ENCODE results near the gene FAM124A. TPM values are rescaled to one million over a fixed set of nuclear protein-coding genes. Genes with fewer than 3 reads are reported as not detected.

FAM124A gene
- total and polyA plus RNA-seq, 10 of the 15 experiments (the other 5 are each of a cell fraction or from before 2014, with no cell fraction given), result not detected

DNA sequence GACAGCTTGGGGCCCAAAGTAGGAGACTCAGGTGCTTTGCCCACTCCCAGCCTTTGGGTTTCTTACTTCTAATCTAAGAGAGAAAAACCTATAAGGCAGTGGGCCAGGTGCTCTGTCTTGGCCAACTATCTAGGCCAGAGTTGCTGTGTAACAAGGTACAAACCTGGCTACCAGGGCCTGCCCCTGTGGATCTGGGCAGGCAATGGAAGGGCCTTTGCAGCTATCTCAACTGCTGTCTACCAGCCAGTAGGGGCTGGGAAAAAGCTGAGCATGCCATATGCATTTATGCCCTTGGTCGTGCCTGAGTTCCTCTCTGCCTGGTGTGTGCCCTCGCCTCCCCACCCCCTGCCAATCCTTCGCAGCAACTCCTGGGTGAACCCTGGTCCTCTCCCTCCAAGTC lies 100.6 kb downstream of the FAM124A start:
- Histone ChIP-seq H3K4me2 (ENCODE audit: control insufficient read depth, insufficient read depth) (no peak overlapping the region), H3K79me2 (ENCODE audit: control insufficient read depth, insufficient read depth, low read length) (no peaks in the 10 kb centered on the region), H3K9ac (ENCODE audit: control insufficient read depth, insufficient read depth, low read length) (no peak overlapping the region), H2AFZ (ENCODE audit: control insufficient read depth, low read depth, low read length) (no peak overlapping the region), H3K4me1 (ENCODE audit: control insufficient read depth, insufficient read depth, low read length) (peaks cover 6% of the 10 kb centered on the region; the same call in 1 of the 2 replicates), H3K27ac (ENCODE audit: control insufficient read depth, insufficient read depth) (no peak overlapping the region), H3K36me3 (ENCODE audit: control insufficient read depth in 2 of 2, insufficient read depth in 2 of 2, low read length in 1 of 2) (no peaks in the 10 kb centered on the region), H3K4me3 (no peak overlapping the region), H4K20me1 (ENCODE audit: control insufficient read depth, insufficient read depth) (no peaks in the 10 kb centered on the region), H3K27me3 (replicated peaks in 1 of 2; ENCODE audit: control insufficient read depth in 2 of 2, insufficient read depth in 2 of 2, low read length in 1 of 2) (no peaks in the 10 kb centered on the region), H3K9me3 (replicated peaks; ENCODE audit: control insufficient read depth, insufficient read depth, low read length) (no peaks in the 10 kb centered on the region)
- 81% methylated on average over 3 of the region's 3 CpGs for WGBS (ENCODE audit: insufficient coverage, insufficient replicate concordance, low lambda C conversion rate, missing lambda C conversion rate)
- ChIA-PET CTCF (interaction anchor here (0.7 to 1.3 kb wide), 2 partner anchors 10 to 198 kb away, joined by 3 read pairs; no protein-coding TSS in a partner anchor), SMC1A (ENCODE audit: uncharacterized antibody, unreplicated experiment) (interaction anchor here (0.9 to 1.7 kb wide), 3 partner anchors 11 to 198 kb away, joined by 3 read pairs; no protein-coding TSS in a partner anchor), RAD21 (ENCODE audit: unreplicated experiment) (no interaction called here), POLR2A (interaction anchor here (1.2 kb wide), 1 partner anchor 10 kb away, joined by 3 read pairs; no protein-coding TSS in a partner anchor)
- DNase-seq (ENCODE audit: low read depth, low spot score) (no peak), ATAC-seq (peak; percentile 33; the same call in 1 of the 3 replicates), FAIRE-seq (no peak)
- in situ Hi-C loops (cut with MboI) (no loop called here), intact Hi-C loops (cut with micrococcal nuclease; ENCODE audit: unreplicated experiment) (no loop called here)
- no TSS peak for BruUV-seq (replicated peaks)
- TF ChIP-seq MEF2B (IDR thresholded peaks at IDR 0.05; ENCODE audit: partially characterized antibody, poor library complexity, severe bottlenecking) (no peak), ASH2L (IDR thresholded peaks at IDR 0.05; ENCODE audit: borderline replicate concordance, low read depth) (no peak), EP300 (IDR thresholded peaks at IDR 0.05; ENCODE audit: borderline replicate concordance in 1 of 2, control insufficient read depth in 1 of 2, low read depth in 2 of 2, low read length in 2 of 2) (no peak), FOS (IDR thresholded peaks at IDR 0.05; ENCODE audit: borderline replicate concordance, extremely low read depth, insufficient read length) (no peak), E4F1 (IDR thresholded peaks at IDR 0.05; ENCODE audit: borderline replicate concordance, partially characterized antibody) (no peak), ZNF622 (IDR thresholded peaks at IDR 0.05) (no peak), ZNF217 (IDR thresholded peaks at IDR 0.05) (no peak), SMAD1 (IDR thresholded peaks at IDR 0.05; ENCODE audit: low read depth, partially characterized antibody) (no peak), NFXL1 (IDR thresholded peaks at IDR 0.05; ENCODE audit: borderline replicate concordance) (no peak), CUX1 (IDR thresholded peaks at IDR 0.05; ENCODE audit: insufficient replicate concordance, low read depth, low read length) (no peak), SIN3A (IDR thresholded peaks at IDR 0.05; ENCODE audit: low read depth, low read length) (no peak), ZBTB4 (CRISPR knock-in tag; IDR thresholded peaks at IDR 0.05) (no peak), YY1 (IDR thresholded peaks at IDR 0.05; ENCODE audit: low read depth, low read length) (no peak)

Measured in GM12878 (cell line).